Left ventricle myocardium inferior (tissue), 1 donor: ENCODE measurements around the gene PACSIN3. TPM values are rescaled to one million over a fixed set of nuclear protein-coding genes. Genes with fewer than 3 reads are reported as not detected.
A peak's percentile ranks its signal among the peaks of the same experiment; 100 is the strongest.

Source experiments
- DNase-seq: peaks from one replicate; pipeline ENCODE4 v3.0.0-alpha.2; 2020
- H3K27ac ChIP-seq: fragments of 200-600 bp; replicated peaks from 2 replicates; pipeline ENCODE4 v1.8.0; 2021
- H3K27me3 ChIP-seq: fragments of 200-600 bp; 2 replicates; pipeline ENCODE4 v1.8.0; 2021; ENCODE audit warnings: low read depth
- H3K36me3 ChIP-seq: fragments of 200-600 bp; 2 replicates; pipeline ENCODE4 v1.8.0; 2021
- H3K4me1 ChIP-seq: fragments of 200-600 bp; 2 replicates; pipeline ENCODE4 v1.8.0; 2021
- H3K4me3 ChIP-seq: fragments of 200-600 bp; 2 replicates; pipeline ENCODE4 v1.8.0; 2021; ENCODE audit warnings: mild to moderate bottlenecking, moderate library complexity
- H3K9me3 ChIP-seq: fragments of 200-600 bp; replicated peaks from 2 replicates; pipeline ENCODE4 v1.8.0; 2021
- CTCF ChIP-seq: fragments of 200-600 bp; IDR thresholded peaks from 2 replicates; pipeline ENCODE4 v1.8.0; 2021; ENCODE audit warnings: antibody characterized with exemption, mild to moderate bottlenecking, borderline replicate concordance
- intact Hi-C: fragments of 100-400 bp; cut with micrococcal nuclease; formaldehyde crosslinking; loops from one replicate; pipeline ENCODE4 v1.11.0; 2022
- total RNA-seq: library from RNA; stranded (reverse); fragmentation: NEBNext Ultra II Directional; extraction: Animal tissue kit (Norgen Biotek cat#: 25700); gene quantifications from one replicate; pipeline ENCODE4 v1.2.1, GENCODE V29; 2021
- donor health status: DM: no; HTN: yes; CAD: no; lungs with severe emphysema.

The PACSIN3 gene
- total RNA-seq, 1 donor from 2014 or later, result 198 TPM

GRCh38 chr11:47154616-47155570 is 31.3 kb downstream of the PACSIN3 start:
- Histone ChIP-seq H3K27ac (no peak overlapping the region), H3K36me3 (peaks cover 5% of the 10 kb centered on the region), H3K4me1 (peaks cover 12% of the 10 kb centered on the region), H3K4me3 (no peak overlapping the region), H3K9me3 (no peaks in the 10 kb centered on the region), H3K27me3 (no peaks in the 10 kb centered on the region)
- TF ChIP-seq CTCF, result no peak
- intact Hi-C loops, result no loop called here
- no peak for DNase-seq

GRCh38 chr11:47152953-47153950 is 33.0 kb downstream of the PACSIN3 start:
- H3K4me1 ChIP-seq, result peaks cover 28% of the 10 kb centered on the region
- H3K27ac ChIP-seq, result peak overlapping the region; percentile 20
- peaks cover 5% of the 10 kb centered on the region for H3K36me3 ChIP-seq
- no peaks in the 10 kb centered on the region for H3K27me3 ChIP-seq
- DNase-seq, result peak; percentile 81
- H3K9me3 ChIP-seq, result no peaks in the 10 kb centered on the region
- H3K4me3 ChIP-seq, result no peak overlapping the region
- intact Hi-C loops, result loop anchor here (2.0 kb wide), 1 partner anchor 264 kb away; no protein-coding TSS in a partner anchor
- peak; percentile 98 for TF ChIP-seq CTCF

DNA sequence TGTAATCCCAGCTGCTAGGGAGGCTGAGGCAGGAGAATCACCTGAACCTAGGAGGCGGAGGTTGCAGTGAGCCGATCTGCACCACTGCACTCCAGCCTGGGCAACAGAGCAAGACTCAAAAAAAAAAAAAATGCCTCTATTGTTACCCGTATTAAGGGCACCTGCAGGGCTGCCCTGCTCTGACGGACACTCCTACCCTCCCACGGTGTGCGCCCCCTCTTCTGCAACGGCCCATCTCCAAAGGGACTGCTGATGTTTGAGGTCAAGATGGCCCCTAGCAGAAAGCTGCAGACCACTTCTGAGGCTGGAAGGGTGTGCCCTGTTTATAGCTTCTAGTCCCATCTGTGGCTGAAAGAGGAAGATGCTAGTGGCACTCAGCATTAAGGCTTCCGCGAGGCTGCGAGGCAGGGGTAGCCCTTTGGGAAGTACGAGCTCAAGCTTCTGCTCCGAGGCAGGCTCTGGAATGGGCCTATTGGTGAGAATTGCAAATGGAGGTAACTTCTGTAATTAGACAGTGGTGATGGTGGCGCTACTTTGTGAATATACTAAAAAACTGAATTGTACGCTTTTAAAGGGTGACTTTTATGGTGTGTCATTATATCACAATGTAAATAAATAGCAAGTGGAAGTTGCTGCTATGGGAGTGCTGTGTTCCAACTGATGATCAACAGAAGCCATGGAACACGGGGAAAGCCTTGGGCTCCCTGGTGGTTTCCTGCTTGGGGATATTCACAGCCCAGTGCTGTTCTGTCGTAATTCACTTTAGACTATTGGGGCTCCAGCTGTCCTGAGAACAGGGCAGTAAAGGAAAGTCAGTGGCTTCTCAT is 33.9 kb downstream of the PACSIN3 start:
- no peak for TF ChIP-seq CTCF
- H3K36me3 ChIP-seq, result peaks cover 5% of the 10 kb centered on the region
- no peak for DNase-seq
- H3K27me3 ChIP-seq, result no peaks in the 10 kb centered on the region
- peaks cover 28% of the 10 kb centered on the region for H3K4me1 ChIP-seq
- H3K4me3 ChIP-seq, result no peak overlapping the region
- peak overlapping the region; percentile 20 for H3K27ac ChIP-seq
- intact Hi-C loops, result loop anchor here (2.0 kb wide), 1 partner anchor 264 kb away; no protein-coding TSS in a partner anchor
- no peaks in the 10 kb centered on the region for H3K9me3 ChIP-seq

- Histone ChIP-seq H3K4me1 (peaks cover 28% of the 10 kb centered on the region), H3K27me3 (no peaks in the 10 kb centered on the region), H3K27ac (no peak overlapping the region), H3K9me3 (no peaks in the 10 kb centered on the region), H3K4me3 (no peak overlapping the region), H3K36me3 (no peaks in the 10 kb centered on the region)
- TF ChIP-seq CTCF, result no peak
- no peak for DNase-seq
- intact Hi-C loops, result no loop called here
Observed at GRCh38 chr11:47149782-47150181, 36.5 kb downstream of the PACSIN3 start.
